Tibial nerve (tissue), 4 donors: ENCODE data around the gene JMY.

Source experiments
- CTCF ChIP-seq, 5 experiments: fragments of 200-600 bp in 3 of 5; fragments of 450-650 bp in 2 of 5; sonication (generic) in 3 of 5; IDR thresholded peaks; one replicate each; pipeline ENCODE4 v1.5.1; 2016 to 2019; ENCODE audit warnings: antibody characterized with exemption in 5 of 5, mild to moderate bottlenecking in 3 of 5, moderate library complexity in 2 of 5
- EP300 ChIP-seq, 2 donors: sonication (generic); formaldehyde crosslinking; IDR thresholded peaks; one replicate each; pipeline ENCODE4 v1.6.1; 2017; ENCODE audit warnings: antibody characterized with exemption in 2 of 2, mild to moderate bottlenecking in 1 of 2
- POLR2A ChIP-seq, 2 donors: fragments of 450-650 bp; IDR thresholded peaks; one replicate each; pipeline ENCODE4 v1.6.1; 2017; ENCODE audit warnings: antibody characterized with exemption in 2 of 2, mild to moderate bottlenecking in 2 of 2, moderate library complexity in 2 of 2

- TF ChIP-seq EP300 (IDR thresholded peaks at IDR 0.05): no peak
- TF ChIP-seq POLR2A (IDR thresholded peaks at IDR 0.05): no peak
- no peak for TF ChIP-seq CTCF (IDR thresholded peaks at IDR 0.05)
These were observed 51.4 kb downstream of the JMY start for GRCh38 chr5:79287380-79287779.
